Endodermal cell (in vitro differentiated cells): ENCODE data around the gene STYX. TPM values are rescaled to one million over a fixed set of nuclear protein-coding genes. Genes with fewer than 3 reads are reported as not detected.

ENCODE experiments used
- DNase-seq: peaks from one replicate; pipeline ENCODE4 v3.0.0-alpha.2; 2017
- H3K27ac ChIP-seq: 2 replicates; pipeline ENCODE4 v1.5.1; 2013; ENCODE audit warnings: mild to moderate bottlenecking, low read depth, low read length, moderate library complexity
- H3K27me3 ChIP-seq: 2 replicates; pipeline ENCODE4 v1.6.1; 2013; ENCODE audit warnings: mild to moderate bottlenecking, low read length, moderate library complexity; ENCODE audit not compliant: insufficient read depth, control insufficient read depth, poor library complexity, severe bottlenecking
- H3K36me3 ChIP-seq: 2 replicates; pipeline ENCODE4 v1.7.0; 2013; ENCODE audit warnings: mild to moderate bottlenecking, low read length, moderate library complexity; ENCODE audit not compliant: control insufficient read depth, insufficient read depth
- H3K4me1 ChIP-seq: one replicate; pipeline ENCODE4 v1.7.0; 2013; ENCODE audit warnings: low read length; ENCODE audit not compliant: control insufficient read depth, insufficient read depth
- H3K4me3 ChIP-seq: 2 replicates; pipeline ENCODE4 v1.5.1; 2013; ENCODE audit warnings: mild to moderate bottlenecking, low read length, moderate library complexity
- H3K9ac ChIP-seq: 2 replicates; pipeline ENCODE4 v1.6.1; 2013; ENCODE audit warnings: mild to moderate bottlenecking, low read length, moderate library complexity; ENCODE audit not compliant: poor library complexity, severe bottlenecking; ENCODE audit errors: extremely low read depth
- H3K9me3 ChIP-seq: 2 replicates; pipeline ENCODE4 v1.6.1; 2013; ENCODE audit warnings: mild to moderate bottlenecking, low read length, moderate library complexity; ENCODE audit not compliant: control insufficient read depth
- H3K27ac Mint-ChIP-seq: 2 replicates; pipeline ENCODE4 v1.8.0; 2020; ENCODE audit warnings: mixed read lengths
- H3K27me3 Mint-ChIP-seq: 2 replicates; pipeline ENCODE4 v1.8.0; 2021; ENCODE audit warnings: mild to moderate bottlenecking, mixed read lengths; ENCODE audit not compliant: insufficient read depth
- H3K36me3 Mint-ChIP-seq: 2 replicates; pipeline ENCODE4 v1.8.0; 2020; ENCODE audit warnings: low read depth, mixed read lengths
- H3K4me1 Mint-ChIP-seq: 2 replicates; pipeline ENCODE4 v1.8.0; 2020; ENCODE audit warnings: mixed read lengths
- H3K4me3 Mint-ChIP-seq: 2 replicates; pipeline ENCODE4 v1.8.0; 2020; ENCODE audit warnings: mild to moderate bottlenecking, moderate library complexity, mixed read lengths
- H3K9me3 Mint-ChIP-seq: 2 replicates; pipeline ENCODE4 v1.8.0; 2020; ENCODE audit warnings: mild to moderate bottlenecking, mixed read lengths
- CTCF ChIP-seq: fragments of 200-600 bp; sonication (generic); conservative IDR thresholded peaks from 2 replicates; pipeline ENCODE4 v1.5.0; 2021; ENCODE audit warnings: antibody characterized with exemption, mild to moderate bottlenecking
- WGBS, 2 experiments: methylation state at CpG; one replicate each; pipeline versions ENCODE4 v1.1.5 to v1.1.7; 2013; ENCODE audit warnings: missing lambda C conversion rate in 2 of 2, mixed read lengths in 1 of 2; ENCODE audit not compliant: insufficient coverage in 1 of 2, insufficient read length in 1 of 2; 5-methylcytosine and 5-hydroxymethylcytosine counted together
- total RNA-seq, 2 donors: library from RNA; stranded (reverse); fragmentation: NEBNext Ultra II Directional in 1 of 2; extraction: Animal tissue kit (Norgen Biotek cat#: 25700) in 1 of 2; gene quantifications; 2 replicates in 1 of 2; 3 replicates in 1 of 2; pipeline ENCODE4 v1.2.1, GENCODE V29; 2021

STYX gene
- total RNA-seq, 2 donors from 2014 or later, result 27.3 to 28.2 TPM

GRCh38 chr14:52703664-52704063, 26.3 kb upstream of the STYX start:
- Histone ChIP-seq H3K27ac (no peak overlapping the region), H3K4me1 (no peaks in the 10 kb centered on the region), H3K36me3 (peaks cover 4% of the 10 kb centered on the region), H3K9ac (no peak overlapping the region), H3K27me3 (no peaks in the 10 kb centered on the region), H3K4me3 (no peak overlapping the region), H3K9me3 (no peaks in the 10 kb centered on the region)
- TF ChIP-seq CTCF, result no peak
- Mint-ChIP-seq H3K27me3 (no peaks in the 10 kb centered on the region), H3K36me3 (peaks cover 7% of the 10 kb centered on the region), H3K4me1 (peaks cover 16% of the 10 kb centered on the region), H3K4me3 (no peak overlapping the region), H3K27ac (no peak overlapping the region), H3K9me3 (peaks cover 4% of the 10 kb centered on the region)
- 71 to 72% methylated on average over 2 of the region's 2 CpGs for WGBS, 2 experiments
- no peak for DNase-seq

- Histone ChIP-seq H3K4me3 (peak overlapping the region; percentile 100), H3K36me3 (peaks cover 30% of the 10 kb centered on the region), H3K9ac (no peak overlapping the region), H3K9me3 (no peaks in the 10 kb centered on the region), H3K27ac (no peak overlapping the region), H3K27me3 (no peaks in the 10 kb centered on the region), H3K4me1 (peaks cover 3% of the 10 kb centered on the region)
- Mint-ChIP-seq H3K4me3 (peak overlapping the region; percentile 100), H3K36me3 (peaks cover 32% of the 10 kb centered on the region), H3K9me3 (peaks cover 4% of the 10 kb centered on the region), H3K27ac (peak overlapping the region; percentile 99), H3K27me3 (no peaks in the 10 kb centered on the region), H3K4me1 (peaks cover 11% of the 10 kb centered on the region)
- WGBS, 2 experiments, result 100% methylated on average over 5 of the region's 5 CpGs; no CpG with 5 or more reads in 1 of the 2 experiments
- TF ChIP-seq CTCF, result no peak
- no peak for DNase-seq
Observed at GRCh38 chr14:52706286-52706685, 23.7 kb upstream of the STYX start.

GRCh38 chr14:52706724-52707706, 23.0 kb upstream of the STYX start, which contains the start of gene PSMC6:
TSS of gene PSMC6 (plus strand) at chr14:52707200. CDS start at chr14:52707220, 20 bp downstream.
- Mint-ChIP-seq H3K4me1 (peaks cover 11% of the 10 kb centered on the region), H3K4me3 (peak within 1 kb of the TSS; percentile 100), H3K27me3 (no peaks in the 10 kb centered on the region), H3K9me3 (peaks cover 4% of the 10 kb centered on the region), H3K27ac (peak within 1 kb of the TSS; percentile 99), H3K36me3 (peaks cover 37% of the 10 kb centered on the region)
- Histone ChIP-seq H3K9me3 (no peaks in the 10 kb centered on the region), H3K36me3 (peaks cover 37% of the 10 kb centered on the region), H3K27ac (peak within 1 kb of the TSS; percentile 82), H3K9ac (peak within 1 kb of the TSS; percentile 87), H3K27me3 (no peaks in the 10 kb centered on the region), H3K4me3 (peak within 1 kb of the TSS; percentile 100), H3K4me1 (peaks cover 3% of the 10 kb centered on the region)
- TF ChIP-seq CTCF, result no peak
- DNase-seq, result peak; percentile 98
- WGBS, 2 experiments, result 4 to 8% methylated on average over 21 to 43 of the region's 43 CpGs
